HEK293 (cell line): ENCODE results near the gene HTRA1.

Source experiments
- CTCF ChIA-PET: fragments of 350-600 bp; formaldehyde crosslinking; extraction: SDS; loops from one replicate; lab custom pipeline; 2021; ENCODE audit warnings: antibody characterized with exemption; lab: Yijun Ruan, JAX
- POLR2A ChIA-PET: fragments of 300-600 bp; formaldehyde crosslinking; extraction: SDS; loops from one replicate; lab custom pipeline; 2020; ENCODE audit warnings: antibody characterized with exemption, inconsistent platforms; lab: Yijun Ruan, JAX
- H3K27ac ChIP-seq: fragments of 200-500 bp; sonication (Bioruptor generic); 2 replicates; pipeline ENCODE4 v1.5.1; 2014; ENCODE audit warnings: low read depth, low read length, control low read depth, inconsistent platforms; ENCODE audit errors: extremely low read depth
- H3K36me3 ChIP-seq, 2 experiments: fragments of 200-500 bp in 1 of 2; sonication (Bioruptor generic) in 1 of 2; 1 replicate in 1 of 2; 2 replicates in 1 of 2; pipeline ENCODE4 v1.5.1; 2014 to 2017; ENCODE audit warnings: inconsistent platforms in 2 of 2, low read length in 2 of 2; ENCODE audit not compliant: control insufficient read depth in 2 of 2, insufficient read depth in 1 of 2
- H3K4me1 ChIP-seq: fragments of 200-500 bp; sonication (Bioruptor generic); 2 replicates; pipeline ENCODE4 v1.5.1; 2014; ENCODE audit warnings: mild to moderate bottlenecking, low read length, inconsistent platforms; ENCODE audit not compliant: control insufficient read depth, insufficient read depth
- H3K4me3 ChIP-seq: 2 replicates; pipeline ENCODE4 v1.5.1; 2011; ENCODE audit warnings: low read depth, mild to moderate bottlenecking, control low read depth, low read length, moderate library complexity
- H3K9me3 ChIP-seq: fragments of 200-500 bp; sonication (Bioruptor generic); 2 replicates; pipeline ENCODE4 v1.5.1; 2014; ENCODE audit warnings: low read depth, low read length, inconsistent platforms; ENCODE audit not compliant: control insufficient read depth, insufficient read depth
- BCL11B ChIP-seq: fragments of 450-650 bp; formaldehyde crosslinking; IDR thresholded peaks from 2 replicates; pipeline ENCODE4 v1.5.1; 2016; ENCODE audit warnings: low read depth, missing biosample characterization, missing genetic modification characterization
- HOXA7 ChIP-seq: sonication (generic); formaldehyde crosslinking; IDR thresholded peaks from 2 replicates; pipeline ENCODE4 v1.8.1; 2022; ENCODE audit warnings: missing genetic modification reagents, borderline replicate concordance
- HOXC10 ChIP-seq: sonication (generic); formaldehyde crosslinking; IDR thresholded peaks from 2 replicates; pipeline ENCODE4 v1.8.1; 2023; ENCODE audit warnings: mild to moderate bottlenecking, missing genetic modification reagents
- KLF9 ChIP-seq: fragments of 450-650 bp; formaldehyde crosslinking; IDR thresholded peaks from 2 replicates; pipeline ENCODE4 v1.5.1; 2016; ENCODE audit warnings: missing biosample characterization, missing genetic modification characterization, low read depth
- MYNN ChIP-seq: fragments of 450-650 bp; formaldehyde crosslinking; IDR thresholded peaks from 2 replicates; pipeline ENCODE4 v1.5.1; 2016; ENCODE audit warnings: missing biosample characterization, missing genetic modification characterization, borderline replicate concordance
- ZBTB48 ChIP-seq: fragments of 450-650 bp; formaldehyde crosslinking; IDR thresholded peaks from 2 replicates; pipeline ENCODE4 v1.5.1; 2016; ENCODE audit warnings: missing biosample characterization, missing genetic modification characterization
- ZFP69B ChIP-seq: fragments of 450-650 bp; formaldehyde crosslinking; IDR thresholded peaks from 2 replicates; pipeline ENCODE4 v1.5.1; 2016; ENCODE audit warnings: missing biosample characterization, missing genetic modification characterization
- ZNF133 ChIP-seq: fragments of 450-650 bp; formaldehyde crosslinking; IDR thresholded peaks from 2 replicates; pipeline ENCODE4 v1.5.1; 2016; ENCODE audit warnings: missing biosample characterization, missing genetic modification characterization
- ZNF16 ChIP-seq: fragments of 450-650 bp; formaldehyde crosslinking; IDR thresholded peaks from 2 replicates; pipeline ENCODE4 v1.5.1; 2016; ENCODE audit warnings: low read depth, missing biosample characterization, missing genetic modification characterization
- ZNF311 ChIP-seq: fragments of 450-650 bp; formaldehyde crosslinking; IDR thresholded peaks from 2 replicates; pipeline ENCODE4 v1.5.1; 2017; ENCODE audit warnings: missing biosample characterization, missing genetic modification characterization, borderline replicate concordance
- ZNF335 ChIP-seq: fragments of 450-650 bp; formaldehyde crosslinking; conservative IDR thresholded peaks from 2 replicates; pipeline ENCODE4 v1.5.1; 2016; ENCODE audit warnings: missing biosample characterization, missing genetic modification characterization
- ZNF366 ChIP-seq: fragments of 450-650 bp; formaldehyde crosslinking; conservative IDR thresholded peaks from 2 replicates; pipeline ENCODE4 v1.5.1; 2016; ENCODE audit warnings: missing biosample characterization, missing genetic modification characterization
- ZNF391 ChIP-seq: fragments of 450-650 bp; formaldehyde crosslinking; IDR thresholded peaks from 2 replicates; pipeline ENCODE4 v1.5.1; 2016; ENCODE audit warnings: low read depth, missing biosample characterization, missing genetic modification characterization, borderline replicate concordance
- ZNF473 ChIP-seq: fragments of 450-650 bp; formaldehyde crosslinking; IDR thresholded peaks from 2 replicates; pipeline ENCODE4 v1.5.1; 2017; ENCODE audit warnings: missing biosample characterization, missing genetic modification characterization
- ZNF514 ChIP-seq: fragments of 450-650 bp; formaldehyde crosslinking; IDR thresholded peaks from 2 replicates; pipeline ENCODE4 v1.5.1; 2016; ENCODE audit warnings: missing biosample characterization, missing genetic modification characterization
- ZNF600 ChIP-seq: fragments of 450-650 bp; formaldehyde crosslinking; IDR thresholded peaks from 2 replicates; pipeline ENCODE4 v1.5.1; 2016; ENCODE audit warnings: missing biosample characterization, missing genetic modification characterization
- ZNF658 ChIP-seq: fragments of 450-650 bp; formaldehyde crosslinking; IDR thresholded peaks from 2 replicates; pipeline ENCODE4; 2016; ENCODE audit warnings: missing biosample characterization, missing genetic modification characterization
- ZNF670 ChIP-seq: fragments of 450-650 bp; formaldehyde crosslinking; IDR thresholded peaks from 2 replicates; pipeline ENCODE4 v1.5.1; 2016; ENCODE audit warnings: missing biosample characterization, missing genetic modification characterization, low read depth
- ZSCAN30 ChIP-seq: fragments of 450-650 bp; IDR thresholded peaks from 2 replicates; pipeline ENCODE4 v1.5.1; 2018; ENCODE audit warnings: missing biosample characterization, mild to moderate bottlenecking, missing genetic modification characterization, moderate library complexity
- TF ChIP-seq, protein P1 (sequence below): fragments of 450-650 bp; formaldehyde crosslinking; IDR thresholded peaks from 2 replicates; pipeline ENCODE4; 2016; ENCODE audit warnings: missing biosample characterization, missing genetic modification characterization
- TF ChIP-seq, protein P2 (sequence below): fragments of 450-650 bp; formaldehyde crosslinking; IDR thresholded peaks from 2 replicates; pipeline ENCODE4 v1.5.1; 2017; ENCODE audit warnings: missing biosample characterization, missing genetic modification characterization
- TF ChIP-seq, protein P3 (sequence below): fragments of 450-650 bp; formaldehyde crosslinking; IDR thresholded peaks from 2 replicates; pipeline ENCODE4 v1.5.0; 2017; ENCODE audit warnings: missing biosample characterization, missing genetic modification characterization, borderline replicate concordance

The HTRA1 gene

DNA sequence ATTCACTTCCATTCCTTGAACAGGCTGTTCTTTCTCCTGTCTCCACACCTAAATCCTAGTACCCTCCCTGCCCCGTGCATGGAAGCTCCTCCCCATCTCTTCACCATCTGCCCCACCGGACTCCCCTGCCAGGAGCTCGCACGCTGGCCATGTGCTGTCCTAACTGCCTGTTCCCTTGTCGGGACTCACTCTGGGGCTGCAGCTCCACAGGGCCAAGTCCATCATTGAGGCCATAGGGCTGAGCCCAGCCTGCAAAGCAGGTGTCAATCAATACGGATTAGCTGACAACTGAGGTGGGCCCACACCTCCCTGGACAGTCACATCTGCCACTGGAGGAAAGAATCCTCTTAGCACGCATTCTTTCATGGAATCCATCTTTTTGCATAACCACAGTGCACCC, 57.8 kb downstream of the HTRA1 start:
- Histone ChIP-seq H3K27ac (no peak overlapping the region), H3K4me3 (no peak overlapping the region), H3K4me1 (no peaks in the 10 kb centered on the region), H3K36me3 (no peaks in the 10 kb centered on the region), H3K9me3 (no peaks in the 10 kb centered on the region)
- POLR2A ChIA-PET = no interaction called here
- TF ChIP-seq ZSCAN30 (tag by site-specific recombination) = no peak
- TF ChIP-seq ZFP69B (tag by site-specific recombination) = 0 out of 2 replicates have a peak, but pooled peaks have one; percentile 22
- CTCF ChIA-PET = no interaction called here

DNA sequence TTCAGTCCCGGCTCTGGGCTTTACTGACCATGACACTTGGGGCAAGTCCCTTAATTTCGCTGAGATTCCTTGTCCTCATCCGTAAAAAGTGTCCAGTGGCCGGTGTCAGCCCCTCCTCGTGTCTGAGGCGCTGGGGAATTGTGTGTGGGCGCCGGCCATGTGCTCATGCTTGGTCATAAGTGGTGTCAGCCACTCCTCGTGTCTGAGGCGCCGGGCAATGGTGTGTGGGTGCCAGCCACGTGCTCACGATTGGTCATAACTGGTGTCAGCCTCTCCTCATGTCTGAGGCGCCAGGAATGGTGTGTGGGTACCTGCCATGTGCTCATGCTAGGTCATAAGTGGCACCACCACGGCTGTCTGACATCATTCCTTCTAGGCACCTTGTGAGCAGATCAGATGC, 58.5 kb downstream of the HTRA1 start:
- no peak for TF ChIP-seq ZNF658 (tag by site-specific recombination)
- no peak for TF ChIP-seq ZNF391 (tag by site-specific recombination)
- TF ChIP-seq ZNF16 (tag by site-specific recombination) = no peak
- TF ChIP-seq HOXA7 = no peak
- TF ChIP-seq ZNF366 (tag by site-specific recombination) = no peak
- no peak for TF ChIP-seq ZNF473 (tag by site-specific recombination)
- no peak for TF ChIP-seq ZBTB48
- TF ChIP-seq ZNF670 (tag by site-specific recombination) = no peak
- no peak for TF ChIP-seq ZNF133
- TF ChIP-seq ZNF311 (tag by site-specific recombination) = no peak
- TF ChIP-seq, protein P1, sequence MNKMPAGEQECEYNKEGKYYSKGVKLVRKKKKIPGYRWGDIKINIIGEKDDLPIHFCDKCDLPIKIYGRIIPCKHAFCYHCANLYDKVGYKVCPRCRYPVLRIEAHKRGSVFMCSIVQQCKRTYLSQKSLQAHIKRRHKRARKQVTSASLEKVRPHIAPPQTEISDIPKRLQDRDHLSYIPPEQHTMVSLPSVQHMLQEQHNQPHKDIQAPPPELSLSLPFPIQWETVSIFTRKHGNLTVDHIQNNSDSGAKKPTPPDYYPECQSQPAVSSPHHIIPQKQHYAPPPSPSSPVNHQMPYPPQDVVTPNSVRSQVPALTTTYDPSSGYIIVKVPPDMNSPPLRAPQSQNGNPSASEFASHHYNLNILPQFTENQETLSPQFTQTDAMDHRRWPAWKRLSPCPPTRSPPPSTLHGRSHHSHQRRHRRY (tag by site-specific recombination) = no peak
- no peak for TF ChIP-seq ZNF335
- no peak for TF ChIP-seq HOXC10 (CRISPR knock-in tag)
- TF ChIP-seq KLF9 = no peak
- ChIA-PET CTCF (interaction anchor here (1.2 kb wide), 1 partner anchor 45 kb away, joined by 4 read pairs; no protein-coding TSS in a partner anchor), POLR2A (no interaction called here)
- Histone ChIP-seq H3K36me3 (no peaks in the 10 kb centered on the region), H3K4me3 (no peak overlapping the region), H3K27ac (no peak overlapping the region), H3K9me3 (no peaks in the 10 kb centered on the region), H3K4me1 (no peaks in the 10 kb centered on the region)

DNA sequence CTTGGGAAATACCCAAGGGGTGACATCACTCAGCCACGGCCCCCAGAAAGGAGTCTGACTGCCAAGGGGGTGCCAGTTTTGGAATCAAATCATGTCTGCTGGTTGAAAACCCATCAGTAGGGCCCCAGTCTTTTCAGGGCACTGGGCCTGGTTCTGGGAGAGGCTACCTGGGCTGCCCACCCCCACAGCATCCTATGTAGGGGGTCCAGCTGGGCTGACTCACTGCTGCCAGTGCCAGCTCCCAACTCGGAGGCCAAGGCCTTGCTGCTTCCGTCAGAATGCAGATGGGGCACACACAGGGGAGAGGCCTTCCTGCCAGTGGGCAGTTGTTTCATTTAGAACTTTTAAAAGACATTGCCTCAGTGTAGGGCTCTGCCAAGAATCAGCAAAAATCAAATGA, 59.7 kb downstream of the HTRA1 start:
- Histone ChIP-seq H3K36me3 (no peaks in the 10 kb centered on the region), H3K4me3 (no peak overlapping the region), H3K27ac (no peak overlapping the region), H3K4me1 (no peaks in the 10 kb centered on the region), H3K9me3 (no peaks in the 10 kb centered on the region)
- TF ChIP-seq MYNN (tag by site-specific recombination) (no peak), BCL11B (no peak), ZNF600 (tag by site-specific recombination) (no peak), ZNF514 (tag by site-specific recombination) (no peak)
- TF ChIP-seq, protein P2, sequence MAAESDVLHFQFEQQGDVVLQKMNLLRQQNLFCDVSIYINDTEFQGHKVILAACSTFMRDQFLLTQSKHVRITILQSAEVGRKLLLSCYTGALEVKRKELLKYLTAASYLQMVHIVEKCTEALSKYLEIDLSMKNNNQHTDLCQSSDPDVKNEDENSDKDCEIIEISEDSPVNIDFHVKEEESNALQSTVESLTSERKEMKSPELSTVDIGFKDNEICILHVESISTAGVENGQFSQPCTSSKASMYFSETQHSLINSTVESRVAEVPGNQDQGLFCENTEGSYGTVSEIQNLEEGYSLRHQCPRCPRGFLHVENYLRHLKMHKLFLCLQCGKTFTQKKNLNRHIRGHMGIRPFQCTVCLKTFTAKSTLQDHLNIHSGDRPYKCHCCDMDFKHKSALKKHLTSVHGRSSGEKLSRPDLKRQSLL (tag by site-specific recombination) = no peak
- TF ChIP-seq, protein P3, sequence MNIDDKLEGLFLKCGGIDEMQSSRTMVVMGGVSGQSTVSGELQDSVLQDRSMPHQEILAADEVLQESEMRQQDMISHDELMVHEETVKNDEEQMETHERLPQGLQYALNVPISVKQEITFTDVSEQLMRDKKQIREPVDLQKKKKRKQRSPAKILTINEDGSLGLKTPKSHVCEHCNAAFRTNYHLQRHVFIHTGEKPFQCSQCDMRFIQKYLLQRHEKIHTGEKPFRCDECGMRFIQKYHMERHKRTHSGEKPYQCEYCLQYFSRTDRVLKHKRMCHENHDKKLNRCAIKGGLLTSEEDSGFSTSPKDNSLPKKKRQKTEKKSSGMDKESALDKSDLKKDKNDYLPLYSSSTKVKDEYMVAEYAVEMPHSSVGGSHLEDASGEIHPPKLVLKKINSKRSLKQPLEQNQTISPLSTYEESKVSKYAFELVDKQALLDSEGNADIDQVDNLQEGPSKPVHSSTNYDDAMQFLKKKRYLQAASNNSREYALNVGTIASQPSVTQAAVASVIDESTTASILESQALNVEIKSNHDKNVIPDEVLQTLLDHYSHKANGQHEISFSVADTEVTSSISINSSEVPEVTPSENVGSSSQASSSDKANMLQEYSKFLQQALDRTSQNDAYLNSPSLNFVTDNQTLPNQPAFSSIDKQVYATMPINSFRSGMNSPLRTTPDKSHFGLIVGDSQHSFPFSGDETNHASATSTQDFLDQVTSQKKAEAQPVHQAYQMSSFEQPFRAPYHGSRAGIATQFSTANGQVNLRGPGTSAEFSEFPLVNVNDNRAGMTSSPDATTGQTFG = no peak
- POLR2A ChIA-PET = no interaction called here
- CTCF ChIA-PET = interaction anchor here (0.8 to 1.2 kb wide), 2 partner anchors 44 to 241 kb away, joined by 4 read pairs; no protein-coding TSS in a partner anchor
